Pancreas (tissue), 10 donors: Measurements from ENCODE around the gene CCR6. TPM values are rescaled to one million over a fixed set of nuclear protein-coding genes. Genes with fewer than 3 reads are reported as not detected.
A peak's percentile ranks its signal among the peaks of the same experiment; 100 is the strongest.
"Not testable (repeated sequence)": the region's sequence is repeated elsewhere in the genome, so short reads cannot be mapped to it uniquely, and the experiment has no call there.

Experiments used
- ATAC-seq, 4 donors: fragments of 200-7000 bp; cut with Tn5 transposase; one replicate each; pipeline versions ENCODE4 v1.8.0 to v1.9.1; 2020; ENCODE audit warnings: mild to moderate bottlenecking in 4 of 4, moderate library complexity in 4 of 4
- DNase-seq, 6 donors: peaks; one replicate each; pipeline ENCODE4 v3.0.0-alpha.2; 2020
- FAIRE-seq: peaks from 2 replicates; lab custom pipeline; 2012; peaks lifted over from hg19 to GRCh38; lab: Jason Lieb, UNC
- H3K27ac ChIP-seq, 4 donors: fragments of 200-600 bp; sonication (generic); 1 replicate in 3 of 4; 2 replicates in 1 of 4; pipeline versions ENCODE4 v1.5.0 to v1.8.0; 2020
- H3K27me3 ChIP-seq, 4 donors: fragments of 200-600 bp; one replicate each; pipeline ENCODE4 v1.8.0; 2021
- H3K36me3 ChIP-seq, 3 donors: fragments of 200-600 bp; sonication (generic) in 1 of 3; one replicate each; pipeline versions ENCODE4 v1.5.0 to v1.8.0; 2020 to 2021
- H3K4me1 ChIP-seq, 3 donors: fragments of 200-600 bp; one replicate each; pipeline ENCODE4 v1.8.0; 2021
- H3K4me3 ChIP-seq, 4 donors: fragments of 200-600 bp; sonication (generic) in 2 of 4; one replicate each; pipeline versions ENCODE4 v1.5.0 to v1.8.0; 2020 to 2021
- H3K9me3 ChIP-seq, 4 donors: fragments of 200-600 bp; one replicate each; pipeline ENCODE4 v1.8.0; 2021
- WGBS, 2 donors: extraction: QIAGEN DNeasy Blood & Tissue Kit; methylation state at CpG; one replicate each; pipeline ENCODE4 v1.1.7; 2013; 5-methylcytosine and 5-hydroxymethylcytosine counted together
- intact Hi-C, 3 donors: fragments of 100-400 bp; cut with DNase I; formaldehyde crosslinking; loops; one replicate each; pipeline versions ENCODE4 v1.11.1 to v1.14.2; 2022
- polyA plus RNA-seq, 2 donors: library from polyadenylated mRNA; stranded (reverse); fragments of 200-250 nt; gene quantifications; one replicate each; pipeline ENCODE4 v1.2.3, GENCODE V29; 2013
- total RNA-seq, 6 donors: library from RNA; stranded (reverse); fragmentation: NEBNext Ultra II Directional in 4 of 6; extraction: Animal tissue kit (Norgen Biotek cat#: 25700) in 4 of 6; gene quantifications; one replicate each; pipeline versions ENCODE4 v1.2.1 to v1.2.4, GENCODE V29; 2021 to 2023
- TF ChIP-seq, protein P1 (sequence below), 4 donors: fragments of 200-600 bp; sonication (generic) in 3 of 4; IDR thresholded peaks; one replicate each; pipeline versions ENCODE4 v1.5.0 to v1.8.0; 2021; ENCODE audit warnings: antibody characterized with exemption in 4 of 4
- donor health status: healthy with polysubstance abuse.
- donor health status: DM: no; HTN: no; CAD: no; lungs with moderate emphysema.
- donor health status: DM: no; HTN: no; CAD: no.
- donor health status: control.
- donor health status: control.
- donor health status: Bipolar disorder and iron deficiency.
- donor health status: DM: yes; HTN: yes; CAD: no.
- donor health status: DM: no; HTN: no; CAD: no.
- donor health status: DM: no; HTN: no; CAD: no.
- donor health status: DM: yes; HTN: yes; CAD: no.

Gene CCR6
- total and polyA plus RNA-seq, 8 donors: 0.08 to 0.31 (median 0.21) TPM; not detected in 5

DNA sequence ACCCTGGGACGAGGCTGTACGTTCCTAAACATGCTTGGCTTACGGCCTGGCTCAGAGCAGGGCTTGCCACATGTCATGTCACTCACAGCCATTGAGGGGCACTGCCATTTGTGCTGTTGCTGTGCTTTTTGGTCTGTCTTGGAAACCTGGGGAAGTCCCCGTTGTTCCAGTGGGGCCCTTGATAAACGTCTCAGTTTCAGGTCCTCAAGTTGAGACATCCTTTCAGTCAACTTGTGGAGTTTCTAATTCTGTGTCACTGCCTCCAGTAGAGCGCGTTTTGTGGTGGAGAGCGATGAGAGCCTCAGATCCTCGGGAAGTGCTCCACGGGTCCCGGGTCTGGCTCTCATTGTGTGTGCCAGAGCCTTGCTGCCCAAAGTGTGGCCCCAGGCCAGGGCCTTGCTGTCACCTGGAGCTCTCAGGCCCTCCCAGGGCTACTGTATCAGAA, 43.0 kb upstream of the CCR6 start:
- no peaks in the 10 kb centered on the region for H3K27me3 ChIP-seq
- no peaks in the 10 kb centered on the region for H3K4me1 ChIP-seq
- TF ChIP-seq, protein P1, sequence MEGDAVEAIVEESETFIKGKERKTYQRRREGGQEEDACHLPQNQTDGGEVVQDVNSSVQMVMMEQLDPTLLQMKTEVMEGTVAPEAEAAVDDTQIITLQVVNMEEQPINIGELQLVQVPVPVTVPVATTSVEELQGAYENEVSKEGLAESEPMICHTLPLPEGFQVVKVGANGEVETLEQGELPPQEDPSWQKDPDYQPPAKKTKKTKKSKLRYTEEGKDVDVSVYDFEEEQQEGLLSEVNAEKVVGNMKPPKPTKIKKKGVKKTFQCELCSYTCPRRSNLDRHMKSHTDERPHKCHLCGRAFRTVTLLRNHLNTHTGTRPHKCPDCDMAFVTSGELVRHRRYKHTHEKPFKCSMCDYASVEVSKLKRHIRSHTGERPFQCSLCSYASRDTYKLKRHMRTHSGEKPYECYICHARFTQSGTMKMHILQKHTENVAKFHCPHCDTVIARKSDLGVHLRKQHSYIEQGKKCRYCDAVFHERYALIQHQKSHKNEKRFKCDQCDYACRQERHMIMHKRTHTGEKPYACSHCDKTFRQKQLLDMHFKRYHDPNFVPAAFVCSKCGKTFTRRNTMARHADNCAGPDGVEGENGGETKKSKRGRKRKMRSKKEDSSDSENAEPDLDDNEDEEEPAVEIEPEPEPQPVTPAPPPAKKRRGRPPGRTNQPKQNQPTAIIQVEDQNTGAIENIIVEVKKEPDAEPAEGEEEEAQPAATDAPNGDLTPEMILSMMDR (IDR thresholded peaks at IDR 0.05): no peak
- ATAC-seq: peak in 1 of 4 donors; percentile 47
- DNase-seq: no peak
- intact Hi-C loops: no loop called here
- FAIRE-seq: no peak
- H3K27ac ChIP-seq: no peak overlapping the region
- no peaks in the 10 kb centered on the region for H3K36me3 ChIP-seq
- H3K9me3 ChIP-seq: no peaks in the 10 kb centered on the region
- H3K4me3 ChIP-seq: no peak overlapping the region
- WGBS, 2 donors: 77 to 82% methylated on average over 11 of the region's 11 CpGs

DNA sequence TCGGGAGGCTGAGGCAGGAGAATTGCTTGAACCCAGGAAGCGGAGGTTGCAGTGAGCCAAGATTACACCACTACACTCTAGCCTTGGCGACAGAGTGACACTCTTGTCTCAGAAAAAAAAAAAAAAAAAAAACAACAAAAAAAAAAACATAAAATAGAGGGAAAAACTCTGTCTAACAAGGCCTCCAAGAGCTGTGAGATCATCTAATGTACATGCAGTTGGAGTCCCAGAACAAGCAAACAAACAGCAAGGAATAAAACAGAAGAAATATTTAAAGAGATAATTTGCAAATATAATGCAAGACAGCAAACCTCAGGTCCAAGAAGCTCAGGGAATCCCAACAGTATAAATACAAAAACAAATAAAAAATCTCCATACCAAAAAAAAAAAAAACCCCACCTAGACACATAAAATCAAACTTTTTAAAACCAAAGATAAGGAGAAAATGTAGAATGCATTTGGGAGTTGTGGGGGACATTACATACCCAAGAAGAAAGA, 35.0 kb upstream of the CCR6 start:
- 79 to 88% methylated on average over 3 of the region's 3 CpGs for WGBS, 2 donors
- H3K27ac ChIP-seq: no peak overlapping the region
- H3K9me3 ChIP-seq: no peaks in the 10 kb centered on the region
- no peaks in the 10 kb centered on the region for H3K4me1 ChIP-seq
- FAIRE-seq: no peak
- intact Hi-C loops: no loop called here
- H3K27me3 ChIP-seq: no peaks in the 10 kb centered on the region
- TF ChIP-seq, protein P1 (IDR thresholded peaks at IDR 0.05): no peak
- no peaks in the 10 kb centered on the region for H3K36me3 ChIP-seq
- no peak for DNase-seq
- ATAC-seq: no peak
- no peak overlapping the region for H3K4me3 ChIP-seq

DNA sequence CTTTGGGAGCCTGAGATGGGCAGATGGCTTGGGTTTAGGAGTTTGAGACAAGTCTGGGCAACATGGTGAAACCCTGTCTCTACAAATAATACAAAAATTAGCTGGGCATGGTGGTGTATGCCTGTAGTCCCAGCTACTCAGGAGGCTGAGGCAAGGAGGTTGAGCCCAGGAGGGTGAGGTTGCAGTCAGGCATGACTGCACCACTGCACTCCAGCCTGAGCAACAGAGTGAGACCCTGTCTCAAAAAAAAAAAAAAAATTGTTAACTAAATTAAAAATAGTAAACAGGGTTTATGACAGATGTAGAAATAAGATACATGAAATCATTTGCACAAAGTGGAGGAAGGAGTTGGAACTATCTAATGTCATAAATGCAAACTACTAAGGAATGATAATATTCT, 34.2 kb upstream of the CCR6 start:
- not testable (repeated sequence) for FAIRE-seq

DNA sequence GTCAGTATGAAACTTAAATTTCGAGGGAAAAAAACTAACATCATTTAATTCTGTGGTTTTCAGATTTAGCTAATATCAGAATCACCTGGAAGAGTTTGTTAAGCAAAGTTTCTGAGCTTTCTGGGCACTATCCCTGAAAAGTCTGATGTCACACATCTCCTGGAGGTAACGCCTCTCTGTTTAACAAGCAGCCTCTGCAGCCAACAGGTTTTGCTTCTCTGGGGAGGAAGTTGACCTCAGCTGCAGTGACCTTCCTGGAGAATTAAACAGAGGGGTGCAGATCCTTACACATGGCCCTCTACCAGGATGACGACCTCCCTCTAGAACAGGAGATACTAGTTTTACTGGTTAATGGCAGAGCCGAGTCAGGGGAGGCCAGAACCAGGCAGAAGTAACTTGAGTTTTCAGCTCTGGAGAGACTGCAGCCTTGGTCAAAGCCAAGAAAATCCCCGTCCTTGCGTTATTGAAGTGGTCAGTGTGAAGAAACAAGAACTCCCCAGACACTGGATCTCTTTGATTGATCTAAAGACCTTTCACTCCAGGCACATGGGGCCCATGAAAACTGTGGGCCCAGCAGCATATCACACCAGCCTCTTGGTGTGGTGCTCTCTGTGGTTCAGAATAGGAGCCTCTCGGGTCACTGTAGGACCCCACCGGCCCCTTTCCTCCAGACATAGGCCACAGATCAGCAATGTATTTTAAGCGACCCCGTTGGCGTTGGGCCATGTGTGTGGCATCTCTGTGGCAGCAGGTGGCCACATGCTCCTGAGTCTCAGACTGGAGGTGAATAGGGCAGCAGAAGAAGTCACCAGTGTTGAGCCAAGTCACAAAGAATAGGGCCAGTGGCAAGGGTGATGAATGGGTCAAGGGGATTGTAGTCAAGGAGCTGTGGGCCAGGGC, 33.4 kb upstream of the CCR6 start:
- H3K4me3 ChIP-seq: no peak overlapping the region
- H3K36me3 ChIP-seq: no peaks in the 10 kb centered on the region
- no peaks in the 10 kb centered on the region for H3K9me3 ChIP-seq
- no peaks in the 10 kb centered on the region for H3K27me3 ChIP-seq
- intact Hi-C loops: no loop called here
- no peaks in the 10 kb centered on the region for H3K4me1 ChIP-seq
- WGBS, 2 donors: 76 to 81% methylated on average over 11 of the region's 11 CpGs
- ATAC-seq (no peak), FAIRE-seq (no peak), DNase-seq (no peak)
- no peak overlapping the region for H3K27ac ChIP-seq
- TF ChIP-seq, protein P1 (IDR thresholded peaks at IDR 0.05): no peak

More for the DNA sequence above, 34.2 kb upstream of the CCR6 start:
- H3K36me3 ChIP-seq, intact Hi-C loops, H3K4me1 ChIP-seq, DNase-seq, ATAC-seq, H3K27me3 ChIP-seq, H3K27ac ChIP-seq, H3K4me3 ChIP-seq, H3K9me3 ChIP-seq: not testable (repeated sequence)

DNA sequence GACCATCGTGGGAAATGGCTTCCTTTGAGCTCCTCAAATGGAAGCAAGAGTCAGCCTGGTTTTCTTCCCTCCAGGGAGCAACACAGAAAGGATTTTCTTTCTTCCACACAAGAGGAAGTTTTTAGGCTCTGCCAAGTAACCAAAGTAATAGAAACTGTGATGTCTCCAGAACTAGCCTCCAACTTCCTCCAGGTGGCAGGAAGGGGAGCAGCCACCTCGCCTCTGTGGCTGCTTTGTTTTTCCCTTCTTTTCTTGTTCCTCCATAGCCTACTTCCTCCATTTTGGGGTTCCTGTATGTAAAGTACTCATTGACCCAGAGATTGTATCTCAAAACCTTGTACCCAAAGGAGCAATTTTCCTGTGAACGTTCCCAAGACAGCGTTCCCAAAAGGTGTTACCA, 32.7 kb upstream of the CCR6 start:
- no peak for DNase-seq
- intact Hi-C loops: no loop called here
- Histone ChIP-seq H3K36me3 (no peaks in the 10 kb centered on the region), H3K4me3 (no peak overlapping the region), H3K27me3 (no peaks in the 10 kb centered on the region), H3K9me3 (no peaks in the 10 kb centered on the region), H3K27ac (no peak overlapping the region), H3K4me1 (no peaks in the 10 kb centered on the region)
- WGBS, 2 donors: 76 to 79% methylated on average over 4 of the region's 4 CpGs
- ATAC-seq: peak in 1 of 4 donors; percentile 38
- TF ChIP-seq, protein P1 (IDR thresholded peaks at IDR 0.05): no peak
- FAIRE-seq: no peak
